HepG2 (cell line): ENCODE data around the gene CCDC83. TPM values are rescaled to one million over a fixed set of nuclear protein-coding genes. Genes with fewer than 3 reads are reported as not detected.

Experiments used
- CBFB ChIP-seq: sonication (generic); formaldehyde crosslinking; IDR thresholded peaks from 2 replicates; pipeline ENCODE4 v1.4.0; 2020; ENCODE audit warnings: missing genetic modification reagents
- HNF4A ChIP-seq: sonication (generic); formaldehyde crosslinking; IDR thresholded peaks from 2 replicates; pipeline ENCODE4 v1.4.0; 2020; ENCODE audit warnings: missing genetic modification reagents
- KMT2B ChIP-seq: IDR thresholded peaks from 2 replicates; pipeline ENCODE4 v1.6.1; 2016; ENCODE audit warnings: missing genetic modification reagents, missing compliant biosample characterization
- MEF2D ChIP-seq: sonication (generic); formaldehyde crosslinking; IDR thresholded peaks from 2 replicates; pipeline ENCODE4 v1.5.1; 2020; ENCODE audit warnings: mild to moderate bottlenecking, missing genetic modification reagents
- PHF21A ChIP-seq: sonication (generic); formaldehyde crosslinking; IDR thresholded peaks from 2 replicates; pipeline ENCODE4 v1.5.0; 2020; ENCODE audit warnings: mild to moderate bottlenecking, missing genetic modification reagents
- ZFP36 ChIP-seq: fragments of 150-350 bp; IDR thresholded peaks from 2 replicates; pipeline ENCODE4 v1.6.1; 2018; ENCODE audit warnings: borderline replicate concordance, low read length, low read depth; ENCODE audit not compliant: partially characterized antibody
- ZNF30 ChIP-seq: sonication (generic); formaldehyde crosslinking; IDR thresholded peaks from 2 replicates; pipeline ENCODE4 v1.5.0; 2020; ENCODE audit warnings: mild to moderate bottlenecking, missing genetic modification reagents
- polyA plus RNA-seq, 8 experiments: library from polyadenylated mRNA; depleted of rRNA in 3 of 8; stranded (reverse) in 7 of 8; unstranded in 1 of 8; fragments of >200 nt; fragmentation: Illumina TruSeq in 4 of 8; extraction: Trizol in 4 of 8; gene quantifications; 2 replicates each; pipeline versions ENCODE4 v1.2.1 to v1.2.3, GENCODE V29; 2011 to 2016; ENCODE audit warnings: low read depth in 4 of 8, missing spikeins in 1 of 8, mixed read lengths in 1 of 8; ENCODE audit not compliant: insufficient read depth in 1 of 8
- total RNA-seq, 5 experiments: library from RNA; depleted of rRNA; stranded (reverse); fragments of >200 nt; fragmentation: Illumina TruSeq; extraction: Trizol; gene quantifications; 2 replicates each; pipeline ENCODE4 v1.2.3, GENCODE V29; 2016; ENCODE audit warnings: low read depth in 1 of 5
- TF ChIP-seq, protein P1 (sequence below): IDR thresholded peaks from 2 replicates; pipeline ENCODE4 v1.6.1; 2016; ENCODE audit warnings: mild to moderate bottlenecking
- TF ChIP-seq, protein P2 (sequence below), 2 experiments: sonication (generic) in 1 of 2; formaldehyde crosslinking in 1 of 2; IDR thresholded peaks; 2 replicates each; pipeline versions ENCODE4 v1.4.0 to v1.6.1; 2016 to 2020; ENCODE audit warnings: borderline replicate concordance in 1 of 2, low read depth in 1 of 2, mild to moderate bottlenecking in 1 of 2, missing genetic modification reagents in 1 of 2
- TF ChIP-seq, protein P3 (sequence below): IDR thresholded peaks from 2 replicates; pipeline ENCODE4 v1.6.1; 2018; ENCODE audit warnings: missing genetic modification reagents, mild to moderate bottlenecking, missing compliant biosample characterization
- TF ChIP-seq, protein P4 (sequence below): IDR thresholded peaks from 2 replicates; pipeline ENCODE4 v1.6.1; 2016; ENCODE audit warnings: low read depth
- TF ChIP-seq, protein P5 (sequence below): IDR thresholded peaks from 2 replicates; pipeline ENCODE4 v1.4.0; 2020; ENCODE audit warnings: mild to moderate bottlenecking, missing genetic modification reagents
- TF ChIP-seq, protein P6 (sequence below): sonication (generic); formaldehyde crosslinking; IDR thresholded peaks from 2 replicates; pipeline ENCODE4 v1.4.0; 2020; ENCODE audit warnings: missing genetic modification reagents

The CCDC83 gene
- total and polyA plus RNA-seq, 2 of the 13 experiments (the other 11 are each of a cell fraction or from before 2014, with no cell fraction given) = not detected

DNA sequence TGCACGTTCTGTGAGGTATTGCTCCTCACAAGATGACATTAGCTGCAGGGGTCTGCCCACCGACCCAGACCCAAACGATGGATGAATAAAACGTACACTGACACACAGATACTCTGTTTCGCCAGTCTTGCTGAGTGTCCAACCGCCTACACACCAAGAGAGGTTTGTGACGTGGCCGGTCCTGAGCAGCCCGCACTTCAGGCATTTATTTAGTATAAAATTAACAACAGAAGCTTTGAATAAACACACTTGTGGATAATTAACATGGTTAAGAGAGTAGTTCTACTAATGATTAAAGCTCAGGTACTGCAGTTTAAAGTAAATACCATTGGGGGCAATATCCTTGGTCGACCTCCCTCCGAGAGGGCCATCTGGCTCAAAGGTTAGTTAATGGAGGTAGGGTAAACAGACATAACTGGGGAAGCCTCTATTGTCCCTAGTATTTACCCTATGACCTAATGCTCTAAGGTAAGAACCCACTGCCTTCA, 75.7 kb downstream of the CCDC83 start (continued):
- TF ChIP-seq, protein P1, sequence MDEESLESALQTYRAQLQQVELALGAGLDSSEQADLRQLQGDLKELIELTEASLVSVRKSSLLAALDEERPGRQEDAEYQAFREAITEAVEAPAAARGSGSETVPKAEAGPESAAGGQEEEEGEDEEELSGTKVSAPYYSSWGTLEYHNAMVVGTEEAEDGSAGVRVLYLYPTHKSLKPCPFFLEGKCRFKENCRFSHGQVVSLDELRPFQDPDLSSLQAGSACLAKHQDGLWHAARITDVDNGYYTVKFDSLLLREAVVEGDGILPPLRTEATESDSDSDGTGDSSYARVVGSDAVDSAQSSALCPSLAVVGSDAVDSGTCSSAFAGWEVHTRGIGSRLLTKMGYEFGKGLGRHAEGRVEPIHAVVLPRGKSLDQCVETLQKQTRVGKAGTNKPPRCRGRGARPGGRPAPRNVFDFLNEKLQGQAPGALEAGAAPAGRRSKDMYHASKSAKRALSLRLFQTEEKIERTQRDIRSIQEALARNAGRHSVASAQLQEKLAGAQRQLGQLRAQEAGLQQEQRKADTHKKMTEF (CRISPR knock-in tag) = peak; percentile 96
- TF ChIP-seq, protein P2, sequence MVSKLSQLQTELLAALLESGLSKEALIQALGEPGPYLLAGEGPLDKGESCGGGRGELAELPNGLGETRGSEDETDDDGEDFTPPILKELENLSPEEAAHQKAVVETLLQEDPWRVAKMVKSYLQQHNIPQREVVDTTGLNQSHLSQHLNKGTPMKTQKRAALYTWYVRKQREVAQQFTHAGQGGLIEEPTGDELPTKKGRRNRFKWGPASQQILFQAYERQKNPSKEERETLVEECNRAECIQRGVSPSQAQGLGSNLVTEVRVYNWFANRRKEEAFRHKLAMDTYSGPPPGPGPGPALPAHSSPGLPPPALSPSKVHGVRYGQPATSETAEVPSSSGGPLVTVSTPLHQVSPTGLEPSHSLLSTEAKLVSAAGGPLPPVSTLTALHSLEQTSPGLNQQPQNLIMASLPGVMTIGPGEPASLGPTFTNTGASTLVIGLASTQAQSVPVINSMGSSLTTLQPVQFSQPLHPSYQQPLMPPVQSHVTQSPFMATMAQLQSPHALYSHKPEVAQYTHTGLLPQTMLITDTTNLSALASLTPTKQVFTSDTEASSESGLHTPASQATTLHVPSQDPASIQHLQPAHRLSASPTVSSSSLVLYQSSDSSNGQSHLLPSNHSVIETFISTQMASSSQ (IDR thresholded peaks at IDR 0.05; ENCODE audit: low read depth) = peak; percentile 93
- TF ChIP-seq, protein P2 (CRISPR knock-in tag; IDR thresholded peaks at IDR 0.05; ENCODE audit: borderline replicate concordance) = peak; percentile 90; the same call in 1 of the 2 replicates
- TF ChIP-seq, protein P3, sequence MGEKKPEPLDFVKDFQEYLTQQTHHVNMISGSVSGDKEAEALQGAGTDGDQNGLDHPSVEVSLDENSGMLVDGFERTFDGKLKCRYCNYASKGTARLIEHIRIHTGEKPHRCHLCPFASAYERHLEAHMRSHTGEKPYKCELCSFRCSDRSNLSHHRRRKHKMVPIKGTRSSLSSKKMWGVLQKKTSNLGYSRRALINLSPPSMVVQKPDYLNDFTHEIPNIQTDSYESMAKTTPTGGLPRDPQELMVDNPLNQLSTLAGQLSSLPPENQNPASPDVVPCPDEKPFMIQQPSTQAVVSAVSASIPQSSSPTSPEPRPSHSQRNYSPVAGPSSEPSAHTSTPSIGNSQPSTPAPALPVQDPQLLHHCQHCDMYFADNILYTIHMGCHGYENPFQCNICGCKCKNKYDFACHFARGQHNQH (CRISPR knock-in tag) = peak; percentile 74; the same call in 1 of the 2 replicates
- peak; percentile 79; the same call in 1 of the 2 replicates for TF ChIP-seq PHF21A (CRISPR knock-in tag)
- TF ChIP-seq KMT2B (CRISPR knock-in tag) = 0 out of 2 replicates have a peak, but pooled peaks have one; percentile 46
- TF ChIP-seq, protein P4, sequence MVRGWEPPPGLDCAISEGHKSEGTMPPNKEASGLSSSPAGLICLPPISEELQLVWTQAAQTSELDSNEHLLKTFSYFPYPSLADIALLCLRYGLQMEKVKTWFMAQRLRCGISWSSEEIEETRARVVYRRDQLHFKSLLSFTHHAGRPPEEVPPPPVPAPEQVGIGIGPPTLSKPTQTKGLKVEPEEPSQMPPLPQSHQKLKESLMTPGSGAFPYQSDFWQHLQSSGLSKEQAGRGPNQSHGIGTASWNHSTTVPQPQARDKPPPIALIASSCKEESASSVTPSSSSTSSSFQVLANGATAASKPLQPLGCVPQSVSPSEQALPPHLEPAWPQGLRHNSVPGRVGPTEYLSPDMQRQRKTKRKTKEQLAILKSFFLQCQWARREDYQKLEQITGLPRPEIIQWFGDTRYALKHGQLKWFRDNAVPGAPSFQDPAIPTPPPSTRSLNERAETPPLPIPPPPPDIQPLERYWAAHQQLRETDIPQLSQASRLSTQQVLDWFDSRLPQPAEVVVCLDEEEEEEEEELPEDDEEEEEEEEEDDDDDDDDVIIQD (CRISPR knock-in tag) = peak; percentile 83; the same call in 1 of the 2 replicates
- TF ChIP-seq, protein P5, sequence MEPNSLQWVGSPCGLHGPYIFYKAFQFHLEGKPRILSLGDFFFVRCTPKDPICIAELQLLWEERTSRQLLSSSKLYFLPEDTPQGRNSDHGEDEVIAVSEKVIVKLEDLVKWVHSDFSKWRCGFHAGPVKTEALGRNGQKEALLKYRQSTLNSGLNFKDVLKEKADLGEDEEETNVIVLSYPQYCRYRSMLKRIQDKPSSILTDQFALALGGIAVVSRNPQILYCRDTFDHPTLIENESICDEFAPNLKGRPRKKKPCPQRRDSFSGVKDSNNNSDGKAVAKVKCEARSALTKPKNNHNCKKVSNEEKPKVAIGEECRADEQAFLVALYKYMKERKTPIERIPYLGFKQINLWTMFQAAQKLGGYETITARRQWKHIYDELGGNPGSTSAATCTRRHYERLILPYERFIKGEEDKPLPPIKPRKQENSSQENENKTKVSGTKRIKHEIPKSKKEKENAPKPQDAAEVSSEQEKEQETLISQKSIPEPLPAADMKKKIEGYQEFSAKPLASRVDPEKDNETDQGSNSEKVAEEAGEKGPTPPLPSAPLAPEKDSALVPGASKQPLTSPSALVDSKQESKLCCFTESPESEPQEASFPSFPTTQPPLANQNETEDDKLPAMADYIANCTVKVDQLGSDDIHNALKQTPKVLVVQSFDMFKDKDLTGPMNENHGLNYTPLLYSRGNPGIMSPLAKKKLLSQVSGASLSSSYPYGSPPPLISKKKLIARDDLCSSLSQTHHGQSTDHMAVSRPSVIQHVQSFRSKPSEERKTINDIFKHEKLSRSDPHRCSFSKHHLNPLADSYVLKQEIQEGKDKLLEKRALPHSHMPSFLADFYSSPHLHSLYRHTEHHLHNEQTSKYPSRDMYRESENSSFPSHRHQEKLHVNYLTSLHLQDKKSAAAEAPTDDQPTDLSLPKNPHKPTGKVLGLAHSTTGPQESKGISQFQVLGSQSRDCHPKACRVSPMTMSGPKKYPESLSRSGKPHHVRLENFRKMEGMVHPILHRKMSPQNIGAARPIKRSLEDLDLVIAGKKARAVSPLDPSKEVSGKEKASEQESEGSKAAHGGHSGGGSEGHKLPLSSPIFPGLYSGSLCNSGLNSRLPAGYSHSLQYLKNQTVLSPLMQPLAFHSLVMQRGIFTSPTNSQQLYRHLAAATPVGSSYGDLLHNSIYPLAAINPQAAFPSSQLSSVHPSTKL = peak; percentile 99
- TF ChIP-seq, protein P6, sequence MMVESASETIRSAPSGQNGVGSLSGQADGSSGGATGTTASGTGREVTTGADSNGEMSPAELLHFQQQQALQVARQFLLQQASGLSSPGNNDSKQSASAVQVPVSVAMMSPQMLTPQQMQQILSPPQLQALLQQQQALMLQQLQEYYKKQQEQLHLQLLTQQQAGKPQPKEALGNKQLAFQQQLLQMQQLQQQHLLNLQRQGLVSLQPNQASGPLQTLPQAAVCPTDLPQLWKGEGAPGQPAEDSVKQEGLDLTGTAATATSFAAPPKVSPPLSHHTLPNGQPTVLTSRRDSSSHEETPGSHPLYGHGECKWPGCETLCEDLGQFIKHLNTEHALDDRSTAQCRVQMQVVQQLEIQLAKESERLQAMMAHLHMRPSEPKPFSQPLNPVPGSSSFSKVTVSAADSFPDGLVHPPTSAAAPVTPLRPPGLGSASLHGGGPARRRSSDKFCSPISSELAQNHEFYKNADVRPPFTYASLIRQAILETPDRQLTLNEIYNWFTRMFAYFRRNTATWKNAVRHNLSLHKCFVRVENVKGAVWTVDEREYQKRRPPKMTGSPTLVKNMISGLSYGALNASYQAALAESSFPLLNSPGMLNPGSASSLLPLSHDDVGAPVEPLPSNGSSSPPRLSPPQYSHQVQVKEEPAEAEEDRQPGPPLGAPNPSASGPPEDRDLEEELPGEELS = peak; percentile 96
- TF ChIP-seq HNF4A (CRISPR knock-in tag) = peak; percentile 96
- no peak for TF ChIP-seq CBFB
- TF ChIP-seq MEF2D (CRISPR knock-in tag) = peak; percentile 87
- no peak for TF ChIP-seq ZNF30 (CRISPR knock-in tag)
- TF ChIP-seq ZFP36 = no peak
